HepG2 (cell line): Measurements from ENCODE around the gene CCNF. TPM values are rescaled to one million over a fixed set of nuclear protein-coding genes. Genes with fewer than 3 reads are reported as not detected.

Source experiments
- ATAC-seq: fragments of 200-7000 bp; cut with Tn5 transposase; 3 replicates; pipeline ENCODE4 v1.9.1; 2020; ENCODE audit warnings: mild to moderate bottlenecking, moderate library complexity
- BruUV-seq: library from RNA; stranded (reverse); fragments of 400-500 nt; replicated peaks from 2 replicates; lab custom pipeline; 2021; lab: Mats Ljungman, UMichigan
- CTCF ChIA-PET: fragments of 300-600 bp; formaldehyde crosslinking; extraction: SDS; loops from one replicate; lab custom pipeline; 2021; ENCODE audit warnings: low total read pairs, inconsistent platforms, low intra/inter-chr PET ratio; lab: Yijun Ruan, JAX
- POLR2A ChIA-PET: fragments of 350-600 bp; sonication (Branson Sonifier 250); formaldehyde crosslinking; loops from one replicate; lab custom pipeline; 2020; ENCODE audit warnings: antibody characterized with exemption, inconsistent platforms; lab: Yijun Ruan, JAX
- DNase-seq: peaks from one replicate; pipeline ENCODE4 v3.0.0-alpha.2; 2015; ENCODE audit warnings: low spot score
- FAIRE-seq: peaks from 3 replicates; lab custom pipeline; 2011; peaks lifted over from hg19 to GRCh38; lab: Jason Lieb, UNC
- H2AFZ ChIP-seq: one replicate; pipeline ENCODE4 v1.6.1; 2011; ENCODE audit warnings: low read length, inconsistent platforms
- H3K27ac ChIP-seq: fragments of 300-600 bp; 3 replicates; pipeline ENCODE4 v1.8.0; 2011; ENCODE audit warnings: mixed run types, mild to moderate bottlenecking, mixed read lengths, low read length, inconsistent platforms; ENCODE audit not compliant: insufficient read depth; ENCODE audit errors: extremely low read length
- H3K27me3 ChIP-seq, 2 experiments: fragments of 200-600 bp in 1 of 2; 2 replicates in 1 of 2; 3 replicates in 1 of 2; pipeline versions ENCODE4 v1.6.0 to v1.8.0; 2011; ENCODE audit warnings: low read length in 2 of 2, mild to moderate bottlenecking in 2 of 2, moderate library complexity in 2 of 2, inconsistent platforms in 1 of 2; ENCODE audit not compliant: insufficient read depth in 2 of 2, control insufficient read depth in 1 of 2
- H3K36me3 ChIP-seq, 2 experiments: fragments of 200-600 bp in 1 of 2; replicated peaks in 1 of 2; 2 replicates in 1 of 2; 3 replicates in 1 of 2; pipeline versions ENCODE4 v1.5.1 to v1.8.0; 2011; ENCODE audit warnings: low read length in 2 of 2, inconsistent platforms in 1 of 2; ENCODE audit not compliant: insufficient read depth in 2 of 2, control insufficient read depth in 1 of 2
- H3K4me1 ChIP-seq: 2 replicates; pipeline ENCODE4 v1.5.1; 2012; ENCODE audit warnings: low read length, inconsistent platforms; ENCODE audit not compliant: insufficient read depth
- H3K4me2 ChIP-seq: 2 replicates; pipeline ENCODE4 v1.6.0; 2011; ENCODE audit warnings: low read depth, low read length, inconsistent platforms
- H3K4me3 ChIP-seq, 3 experiments: fragments of 200-600 bp in 1 of 3; sonication (generic), shearing (Covaris generic) in 1 of 3; replicated peaks in 1 of 3; 2 replicates each; pipeline ENCODE4 v1.5.1; 2011 to 2016; ENCODE audit warnings: low read length in 3 of 3, inconsistent platforms in 2 of 3, low read depth in 2 of 3, mild to moderate bottlenecking in 2 of 3, control low read depth in 1 of 3, mixed read lengths in 1 of 3; ENCODE audit not compliant: insufficient read depth in 1 of 3
- H3K79me2 ChIP-seq: one replicate; pipeline ENCODE4 v1.6.1; 2011; ENCODE audit warnings: low read length, inconsistent platforms; ENCODE audit not compliant: insufficient read depth
- H3K9ac ChIP-seq: 2 replicates; pipeline ENCODE4 v1.6.0; 2011; ENCODE audit warnings: mild to moderate bottlenecking, low read depth, low read length, inconsistent platforms; ENCODE audit not compliant: insufficient read depth
- H3K9me3 ChIP-seq: 2 replicates; pipeline ENCODE4 v1.5.1; 2012; ENCODE audit warnings: mild to moderate bottlenecking, low read length
- H4K20me1 ChIP-seq: 2 replicates; pipeline ENCODE4 v1.6.0; 2011; ENCODE audit warnings: inconsistent platforms, mild to moderate bottlenecking, low read length, moderate library complexity; ENCODE audit not compliant: insufficient read depth
- BHLHE40 ChIP-seq: IDR thresholded peaks from 2 replicates; pipeline ENCODE4 v1.6.1; 2011; ENCODE audit warnings: low read length, improper control_type of control experiment
- CBX2 ChIP-seq, 2 experiments: fragments of 200-600 bp in 1 of 2; sonication (generic); formaldehyde crosslinking in 1 of 2; IDR thresholded peaks; 2 replicates each; pipeline versions ENCODE4 v1.7.0 to v1.8.1; 2018 to 2022; ENCODE audit warnings: low read depth in 2 of 2, low read length in 1 of 2, mild to moderate bottlenecking in 1 of 2, missing genetic modification reagents in 1 of 2
- GFI1 ChIP-seq: sonication (generic); formaldehyde crosslinking; IDR thresholded peaks from 2 replicates; pipeline ENCODE4 v1.5.0; 2020; ENCODE audit warnings: missing genetic modification reagents, mild to moderate bottlenecking, borderline replicate concordance
- GMEB1 ChIP-seq: sonication (generic); formaldehyde crosslinking; IDR thresholded peaks from 2 replicates; pipeline ENCODE4 v1.5.1; 2020; ENCODE audit warnings: missing genetic modification reagents, mild to moderate bottlenecking, borderline replicate concordance
- MAFG ChIP-seq: sonication (generic); formaldehyde crosslinking; IDR thresholded peaks from 2 replicates; pipeline ENCODE4 v1.5.1; 2020; ENCODE audit warnings: mild to moderate bottlenecking, missing genetic modification reagents
- PHF20 ChIP-seq: sonication (generic); formaldehyde crosslinking; IDR thresholded peaks from 2 replicates; pipeline ENCODE4 v1.5.0; 2020; ENCODE audit warnings: mild to moderate bottlenecking, missing genetic modification reagents
- TEF ChIP-seq: sonication (generic); formaldehyde crosslinking; IDR thresholded peaks from 2 replicates; pipeline ENCODE4 v1.5.0; 2020; ENCODE audit warnings: missing genetic modification reagents
- TGIF2 ChIP-seq: IDR thresholded peaks from 2 replicates; pipeline ENCODE4 v1.6.1; 2016; ENCODE audit warnings: control low read depth, missing compliant biosample characterization
- ZNF101 ChIP-seq: sonication (generic); formaldehyde crosslinking; IDR thresholded peaks from 2 replicates; pipeline ENCODE4 v1.4.0; 2020; ENCODE audit warnings: mild to moderate bottlenecking, low read depth, missing genetic modification reagents, borderline replicate concordance
- ZNF280B ChIP-seq: sonication (generic); formaldehyde crosslinking; IDR thresholded peaks from 2 replicates; pipeline ENCODE4 v1.5.0; 2020; ENCODE audit warnings: missing genetic modification reagents, mild to moderate bottlenecking, borderline replicate concordance
- ZNF703 ChIP-seq: sonication (generic); formaldehyde crosslinking; IDR thresholded peaks from 2 replicates; pipeline ENCODE4 v1.5.1; 2020; ENCODE audit warnings: missing genetic modification reagents, mild to moderate bottlenecking, moderate library complexity, borderline replicate concordance
- WGBS: methylation state at CpG from one replicate; pipeline ENCODE4 v1.1.6; 2017; ENCODE audit warnings: low lambda C conversion rate; 5-methylcytosine and 5-hydroxymethylcytosine counted together
- in situ Hi-C: cut with HindIII; loops from 2 replicates; pipeline ENCODE4 v1.10.0; 2017; ENCODE audit warnings: low pct_unique_long_range_greater_than_20kb; ENCODE audit not compliant: extremely low pct_ligation_motif_present
- intact Hi-C: fragments of 100-400 bp; cut with micrococcal nuclease; formaldehyde crosslinking; loops from one replicate; pipeline ENCODE4 v1.10.0; 2022; ENCODE audit not compliant: unreplicated experiment
- polyA plus RNA-seq, 8 experiments: library from polyadenylated mRNA; depleted of rRNA in 3 of 8; stranded (reverse) in 7 of 8; unstranded in 1 of 8; fragments of >200 nt; fragmentation: Illumina TruSeq in 4 of 8; extraction: Trizol in 4 of 8; gene quantifications; 2 replicates each; pipeline versions ENCODE4 v1.2.1 to v1.2.3, GENCODE V29; 2011 to 2016; ENCODE audit warnings: low read depth in 4 of 8, missing spikeins in 1 of 8, mixed read lengths in 1 of 8; ENCODE audit not compliant: insufficient read depth in 1 of 8
- total RNA-seq, 5 experiments: library from RNA; depleted of rRNA; stranded (reverse); fragments of >200 nt; fragmentation: Illumina TruSeq; extraction: Trizol; gene quantifications; 2 replicates each; pipeline ENCODE4 v1.2.3, GENCODE V29; 2016; ENCODE audit warnings: low read depth in 1 of 5
- TF ChIP-seq, protein P1 (sequence below): IDR thresholded peaks from 2 replicates; pipeline ENCODE4 v1.6.1; 2016; ENCODE audit warnings: mild to moderate bottlenecking
- TF ChIP-seq, protein P2 (sequence below): sonication (generic); formaldehyde crosslinking; IDR thresholded peaks from 2 replicates; pipeline ENCODE4 v1.5.0; 2020; ENCODE audit warnings: mild to moderate bottlenecking, missing genetic modification reagents, moderate library complexity

Gene CCNF
- total and polyA plus RNA-seq, 2 of the 13 experiments (the other 11 are each of a cell fraction or from before 2014, with no cell fraction given): 6.4 to 22.8 TPM

GRCh38 chr16:2386990-2387389 lies 42.3 kb upstream of the CCNF start:
- CTCF ChIA-PET: no interaction called here
- in situ Hi-C loops (no loop called here), intact Hi-C loops (loop anchor here (5.0 kb wide), 1 partner anchor 45 kb away; the partner anchor contains the start of gene ABCA3)
- Histone ChIP-seq H3K36me3 (no peaks in the 10 kb centered on the region), H3K9me3 (peaks cover 5% of the 10 kb centered on the region; the same call in 1 of the 2 replicates), H3K27me3 (peaks cover 1 to 2% of the 10 kb centered on the region in 2 experiments; a peak in 1 of 5 replicates), H3K4me2 (no peak overlapping the region), H3K27ac (no peak overlapping the region), H3K79me2 (no peaks in the 10 kb centered on the region), H2AFZ (no peak overlapping the region), H3K4me3 (no peak overlapping the region), H3K9ac (no peak overlapping the region), H4K20me1 (no peaks in the 10 kb centered on the region), H3K4me1 (peaks cover 11% of the 10 kb centered on the region)
- BruUV-seq: no TSS peak
- WGBS: 34% methylated on average over 3 of the region's 3 CpGs
- POLR2A ChIA-PET: no interaction called here
- FAIRE-seq (no peak), DNase-seq (peak; percentile 28), ATAC-seq (peak; percentile 82)
- TF ChIP-seq MAFG (CRISPR knock-in tag) (no peak), ZNF101 (CRISPR knock-in tag) (no peak), CBX2 (IDR thresholded peaks at IDR 0.05; ENCODE audit: low read depth, low read length) (no peak), CBX2 (CRISPR knock-in tag; IDR thresholded peaks at IDR 0.05; ENCODE audit: low read depth) (no peak), GMEB1 (CRISPR knock-in tag) (no peak), PHF20 (no peak), GFI1 (CRISPR knock-in tag) (no peak), ZNF703 (no peak), ZNF280B (CRISPR knock-in tag) (no peak), BHLHE40 (no peak), TGIF2 (no peak), TEF (CRISPR knock-in tag) (no peak)
- TF ChIP-seq, protein P1, sequence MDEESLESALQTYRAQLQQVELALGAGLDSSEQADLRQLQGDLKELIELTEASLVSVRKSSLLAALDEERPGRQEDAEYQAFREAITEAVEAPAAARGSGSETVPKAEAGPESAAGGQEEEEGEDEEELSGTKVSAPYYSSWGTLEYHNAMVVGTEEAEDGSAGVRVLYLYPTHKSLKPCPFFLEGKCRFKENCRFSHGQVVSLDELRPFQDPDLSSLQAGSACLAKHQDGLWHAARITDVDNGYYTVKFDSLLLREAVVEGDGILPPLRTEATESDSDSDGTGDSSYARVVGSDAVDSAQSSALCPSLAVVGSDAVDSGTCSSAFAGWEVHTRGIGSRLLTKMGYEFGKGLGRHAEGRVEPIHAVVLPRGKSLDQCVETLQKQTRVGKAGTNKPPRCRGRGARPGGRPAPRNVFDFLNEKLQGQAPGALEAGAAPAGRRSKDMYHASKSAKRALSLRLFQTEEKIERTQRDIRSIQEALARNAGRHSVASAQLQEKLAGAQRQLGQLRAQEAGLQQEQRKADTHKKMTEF: no peak
- TF ChIP-seq, protein P2, sequence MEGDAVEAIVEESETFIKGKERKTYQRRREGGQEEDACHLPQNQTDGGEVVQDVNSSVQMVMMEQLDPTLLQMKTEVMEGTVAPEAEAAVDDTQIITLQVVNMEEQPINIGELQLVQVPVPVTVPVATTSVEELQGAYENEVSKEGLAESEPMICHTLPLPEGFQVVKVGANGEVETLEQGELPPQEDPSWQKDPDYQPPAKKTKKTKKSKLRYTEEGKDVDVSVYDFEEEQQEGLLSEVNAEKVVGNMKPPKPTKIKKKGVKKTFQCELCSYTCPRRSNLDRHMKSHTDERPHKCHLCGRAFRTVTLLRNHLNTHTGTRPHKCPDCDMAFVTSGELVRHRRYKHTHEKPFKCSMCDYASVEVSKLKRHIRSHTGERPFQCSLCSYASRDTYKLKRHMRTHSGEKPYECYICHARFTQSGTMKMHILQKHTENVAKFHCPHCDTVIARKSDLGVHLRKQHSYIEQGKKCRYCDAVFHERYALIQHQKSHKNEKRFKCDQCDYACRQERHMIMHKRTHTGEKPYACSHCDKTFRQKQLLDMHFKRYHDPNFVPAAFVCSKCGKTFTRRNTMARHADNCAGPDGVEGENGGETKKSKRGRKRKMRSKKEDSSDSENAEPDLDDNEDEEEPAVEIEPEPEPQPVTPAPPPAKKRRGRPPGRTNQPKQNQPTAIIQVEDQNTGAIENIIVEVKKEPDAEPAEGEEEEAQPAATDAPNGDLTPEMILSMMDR: peak; percentile 23; the same call in 1 of the 2 replicates
